Placental pericyte (primary cell): ENCODE measurements around the gene DRGX. TPM values are rescaled to one million over a fixed set of nuclear protein-coding genes. Genes with fewer than 3 reads are reported as not detected.

Experiments
- total RNA-seq: library from RNA; depleted of rRNA; stranded (reverse); fragments of >200 nt; gene quantifications from 2 replicates; pipeline ENCODE4 v1.2.3, GENCODE V29; 2012

Gene DRGX
- not detected in 2 replicates for total RNA-seq

GRCh38 chr10:49395741-49396665, at the start of gene DRGX:
Gene DRGX, minus strand, starts transcription at chr10:49396089. Its CDS starts 649 bp downstream, at chr10:49395440.

Other genes starting within 250 kb of the DRGX start
- gene TMEM273, start 207.7 kb downstream of the DRGX start, total RNA-seq, result 0.43 TPM in 1 of 2 replicates, not detected in the other
- gene C10orf71, start 96.9 kb downstream of the DRGX start, total RNA-seq, result not detected in 2 replicates
- gene ERCC6, start 143.0 kb upstream of the DRGX start, total RNA-seq, result 14.0 and 22.2 TPM in 2 replicates
- gene SLC18A3, start 214.2 kb upstream of the DRGX start, total RNA-seq, result not detected in 2 replicates
- not detected in 2 replicates for gene CHAT, start 217.9 kb upstream of the DRGX start, total RNA-seq